Left ventricle myocardium inferior (tissue), 1 donor: ENCODE data around the gene GRHL1. TPM values are rescaled to one million over a fixed set of nuclear protein-coding genes. Genes with fewer than 3 reads are reported as not detected.
"Not testable (repeated sequence)": the region's sequence is repeated elsewhere in the genome, so short reads cannot be mapped to it uniquely, and the experiment has no call there.

Experiments
- DNase-seq: peaks from one replicate; pipeline ENCODE4 v3.0.0-alpha.2; 2020
- H3K27ac ChIP-seq: fragments of 200-600 bp; replicated peaks from 2 replicates; pipeline ENCODE4 v1.8.0; 2021
- H3K27me3 ChIP-seq: fragments of 200-600 bp; 2 replicates; pipeline ENCODE4 v1.8.0; 2021; ENCODE audit warnings: low read depth
- H3K36me3 ChIP-seq: fragments of 200-600 bp; 2 replicates; pipeline ENCODE4 v1.8.0; 2021
- H3K4me1 ChIP-seq: fragments of 200-600 bp; 2 replicates; pipeline ENCODE4 v1.8.0; 2021
- H3K4me3 ChIP-seq: fragments of 200-600 bp; 2 replicates; pipeline ENCODE4 v1.8.0; 2021; ENCODE audit warnings: mild to moderate bottlenecking, moderate library complexity
- H3K9me3 ChIP-seq: fragments of 200-600 bp; replicated peaks from 2 replicates; pipeline ENCODE4 v1.8.0; 2021
- CTCF ChIP-seq: fragments of 200-600 bp; IDR thresholded peaks from 2 replicates; pipeline ENCODE4 v1.8.0; 2021; ENCODE audit warnings: antibody characterized with exemption, mild to moderate bottlenecking, borderline replicate concordance
- intact Hi-C: fragments of 100-400 bp; cut with micrococcal nuclease; formaldehyde crosslinking; loops from one replicate; pipeline ENCODE4 v1.11.0; 2022
- total RNA-seq: library from RNA; stranded (reverse); fragmentation: NEBNext Ultra II Directional; extraction: Animal tissue kit (Norgen Biotek cat#: 25700); gene quantifications from one replicate; pipeline ENCODE4 v1.2.1, GENCODE V29; 2021
- donor health status: DM: no; HTN: yes; CAD: no; lungs with severe emphysema.

The GRHL1 gene
- total RNA-seq, 1 donor from 2014 or later = 0.69 TPM

- intact Hi-C loops = no loop called here
- Histone ChIP-seq H3K27ac (peak overlapping the region; percentile 85), H3K27me3 (no peaks in the 10 kb centered on the region), H3K4me3 (no peak overlapping the region), H3K4me1 (peaks cover 45% of the 10 kb centered on the region), H3K9me3 (no peaks in the 10 kb centered on the region), H3K36me3 (no peaks in the 10 kb centered on the region)
- no peak for TF ChIP-seq CTCF
- DNase-seq = no peak
Observed at GRCh38 chr2:10008809-10009176, 57.3 kb downstream of the GRHL1 start.

GRCh38 chr2:10009271-10009810 is 57.8 kb downstream of the GRHL1 start:
- intact Hi-C loops = no loop called here
- Histone ChIP-seq H3K4me1 (peaks cover 45% of the 10 kb centered on the region), H3K36me3 (no peaks in the 10 kb centered on the region), H3K9me3 (no peaks in the 10 kb centered on the region), H3K27me3 (no peaks in the 10 kb centered on the region), H3K27ac (peak overlapping the region; percentile 85), H3K4me3 (no peak overlapping the region)
- no peak for DNase-seq
- no peak for TF ChIP-seq CTCF

- no peaks in the 10 kb centered on the region for H3K36me3 ChIP-seq
- no peak overlapping the region for H3K4me3 ChIP-seq
- TF ChIP-seq CTCF = no peak
- H3K27me3 ChIP-seq = no peaks in the 10 kb centered on the region
- peak; percentile 88 for DNase-seq
- intact Hi-C loops = no loop called here
- H3K4me1 ChIP-seq = peaks cover 45% of the 10 kb centered on the region
- no peaks in the 10 kb centered on the region for H3K9me3 ChIP-seq
- H3K27ac ChIP-seq = peak overlapping the region; percentile 85
Observed at GRCh38 chr2:10009811-10010781, 58.6 kb downstream of the GRHL1 start.

- H3K27ac ChIP-seq, DNase-seq, intact Hi-C loops: not testable (repeated sequence)
Observed at GRCh38 chr2:10010861-10011605, 59.5 kb downstream of the GRHL1 start.

GRCh38 chr2:10011606-10012325 is 60.3 kb downstream of the GRHL1 start:
- intact Hi-C loops, H3K9me3 ChIP-seq, H3K4me3 ChIP-seq, H3K27ac ChIP-seq, H3K27me3 ChIP-seq, DNase-seq, H3K36me3 ChIP-seq: not testable (repeated sequence)
- H3K4me1 ChIP-seq = peaks cover 38% of the 10 kb centered on the region

More at GRCh38 chr2:10010861-10011605, 59.5 kb downstream of the GRHL1 start:
- H3K4me3 ChIP-seq, H3K9me3 ChIP-seq, H3K27me3 ChIP-seq, H3K36me3 ChIP-seq: not testable (repeated sequence)
- peaks cover 45% of the 10 kb centered on the region for H3K4me1 ChIP-seq

DNA sequence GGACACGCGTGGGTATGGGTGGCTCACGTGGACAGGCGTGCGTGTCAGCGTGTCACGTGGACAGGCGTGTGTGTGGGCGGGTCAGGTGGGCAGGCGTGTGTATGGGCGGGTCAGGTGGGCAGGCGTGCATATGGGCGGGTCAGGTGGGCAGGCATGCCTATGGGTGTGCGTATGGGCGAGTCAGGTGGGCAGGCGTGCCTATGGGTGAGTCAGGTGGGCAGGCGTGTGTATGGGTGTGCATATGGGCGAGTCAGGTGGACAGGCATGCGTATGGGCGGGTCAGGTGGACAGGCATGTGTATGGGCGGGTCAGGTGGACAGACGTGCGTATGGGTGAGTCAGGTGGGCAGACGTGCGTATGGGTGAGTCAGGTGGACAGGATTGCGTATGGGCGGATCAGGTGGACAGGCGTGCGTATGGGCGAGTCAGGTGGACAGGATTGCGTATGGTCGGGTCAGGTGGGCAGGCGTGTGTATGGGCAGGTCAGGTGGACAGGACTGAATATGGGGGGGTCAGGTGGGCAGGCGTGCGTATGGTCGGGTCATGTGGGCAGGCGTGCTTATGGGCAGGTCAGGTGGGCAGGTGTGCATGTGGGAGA is 61.0 kb downstream of the GRHL1 start:
- H3K27ac ChIP-seq, intact Hi-C loops, DNase-seq, H3K36me3 ChIP-seq, H3K27me3 ChIP-seq, H3K4me3 ChIP-seq, H3K9me3 ChIP-seq: not testable (repeated sequence)
- H3K4me1 ChIP-seq = peaks cover 31% of the 10 kb centered on the region
